Breast epithelium (tissue), 3 donors: Measurements from ENCODE around the gene TGFB2.

Source experiments
- POLR2AphosphoS5 ChIP-seq, 3 donors: sonication (generic); formaldehyde crosslinking; IDR thresholded peaks; one replicate each; pipeline ENCODE4 v1.6.1; 2017; ENCODE audit warnings: antibody characterized with exemption in 3 of 3
- TF ChIP-seq, protein P1 (sequence below), 3 donors: fragments of 450-650 bp; IDR thresholded peaks; one replicate each; pipeline ENCODE4 v1.5.1; 2016 to 2017; ENCODE audit warnings: antibody characterized with exemption in 3 of 3, mild to moderate bottlenecking in 3 of 3, moderate library complexity in 3 of 3

DNA sequence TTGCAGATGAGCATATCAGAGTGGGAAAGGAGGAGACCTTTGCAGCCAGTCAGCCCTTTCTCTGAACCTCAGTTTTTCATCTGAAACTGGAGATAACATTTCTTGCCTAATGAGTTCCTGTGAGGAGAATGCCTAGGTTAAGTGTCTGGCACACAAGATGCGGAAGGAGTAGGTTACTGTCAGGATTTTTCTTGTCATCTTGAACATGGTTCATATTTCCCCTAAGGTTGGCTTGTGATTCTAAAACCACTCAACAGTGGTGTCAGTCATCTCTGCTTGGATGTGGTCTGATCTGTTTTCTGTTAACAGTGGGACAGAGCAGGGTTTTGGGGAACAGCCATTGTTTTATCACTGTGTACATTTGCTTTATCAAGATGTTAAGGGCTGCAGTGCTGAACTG, 70.6 kb downstream of the TGFB2 start:
- TF ChIP-seq, protein P1, sequence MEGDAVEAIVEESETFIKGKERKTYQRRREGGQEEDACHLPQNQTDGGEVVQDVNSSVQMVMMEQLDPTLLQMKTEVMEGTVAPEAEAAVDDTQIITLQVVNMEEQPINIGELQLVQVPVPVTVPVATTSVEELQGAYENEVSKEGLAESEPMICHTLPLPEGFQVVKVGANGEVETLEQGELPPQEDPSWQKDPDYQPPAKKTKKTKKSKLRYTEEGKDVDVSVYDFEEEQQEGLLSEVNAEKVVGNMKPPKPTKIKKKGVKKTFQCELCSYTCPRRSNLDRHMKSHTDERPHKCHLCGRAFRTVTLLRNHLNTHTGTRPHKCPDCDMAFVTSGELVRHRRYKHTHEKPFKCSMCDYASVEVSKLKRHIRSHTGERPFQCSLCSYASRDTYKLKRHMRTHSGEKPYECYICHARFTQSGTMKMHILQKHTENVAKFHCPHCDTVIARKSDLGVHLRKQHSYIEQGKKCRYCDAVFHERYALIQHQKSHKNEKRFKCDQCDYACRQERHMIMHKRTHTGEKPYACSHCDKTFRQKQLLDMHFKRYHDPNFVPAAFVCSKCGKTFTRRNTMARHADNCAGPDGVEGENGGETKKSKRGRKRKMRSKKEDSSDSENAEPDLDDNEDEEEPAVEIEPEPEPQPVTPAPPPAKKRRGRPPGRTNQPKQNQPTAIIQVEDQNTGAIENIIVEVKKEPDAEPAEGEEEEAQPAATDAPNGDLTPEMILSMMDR (IDR thresholded peaks at IDR 0.05) = no peak
- TF ChIP-seq POLR2AphosphoS5 (IDR thresholded peaks at IDR 0.05) = no peak
